ENCODE data around the gene SUCLG2. TPM values are rescaled to one million over a fixed set of nuclear protein-coding genes. Genes with fewer than 3 reads are reported as not detected.

SUCLG2 gene
- polyA plus RNA-seq (2013, experiment 1 of 2; ENCODE audit: insufficient read length) = 37.3 TPM
- 42.1 TPM for polyA plus RNA-seq (2013, experiment 2 of 2; ENCODE audit: insufficient read length)

- DNase-seq = peak; percentile 88
Measured at GRCh38 chr3:67654099-67654843, at the start of gene SUCLG2. SUCLG2 (minus strand) TSS chr3:67654612; CDS start chr3:67654586, 26 bp downstream.

- no peak for DNase-seq
Measured at GRCh38 chr3:67700596-67700995, 46.2 kb upstream of the SUCLG2 start.

- DNase-seq = no peak
Measured at GRCh38 chr3:67699882-67700281, 45.5 kb upstream of the SUCLG2 start.

GRCh38 chr3:67692621-67693020 lies 38.2 kb upstream of the SUCLG2 start:
- peak; percentile 3 for DNase-seq

GRCh38 chr3:67691926-67692325 lies 37.5 kb upstream of the SUCLG2 start:
- DNase-seq = no peak

- DNase-seq = no peak
Measured at GRCh38 chr3:67691207-67691606, 36.8 kb upstream of the SUCLG2 start.

GRCh38 chr3:67689806-67690205 lies 35.4 kb upstream of the SUCLG2 start:
- no peak for DNase-seq

- no peak for DNase-seq
Measured at GRCh38 chr3:67688231-67688630, 33.8 kb upstream of the SUCLG2 start.

- no peak for DNase-seq
Measured at GRCh38 chr3:67686069-67686468, 31.7 kb upstream of the SUCLG2 start.

GRCh38 chr3:67685499-67685898 lies 31.1 kb upstream of the SUCLG2 start:
- no peak for DNase-seq

GRCh38 chr3:67684211-67684610 lies 29.8 kb upstream of the SUCLG2 start:
- no peak for DNase-seq

GRCh38 chr3:67683522-67683921 lies 29.1 kb upstream of the SUCLG2 start:
- DNase-seq = no peak

GRCh38 chr3:67678665-67679064 lies 24.3 kb upstream of the SUCLG2 start:
- DNase-seq = no peak

- DNase-seq = no peak
Measured at GRCh38 chr3:67674055-67674454, 19.6 kb upstream of the SUCLG2 start.

- DNase-seq = no peak
Measured at GRCh38 chr3:67662733-67663132, 8.3 kb upstream of the SUCLG2 start.

GRCh38 chr3:67661089-67661488 lies 6.7 kb upstream of the SUCLG2 start:
- DNase-seq = no peak

GRCh38 chr3:67657192-67657591 lies 2.8 kb upstream of the SUCLG2 start:
- no peak for DNase-seq

- DNase-seq = no peak
Measured at GRCh38 chr3:67656614-67657013, 2.2 kb upstream of the SUCLG2 start.

- DNase-seq = no peak
Measured at GRCh38 chr3:67655364-67656121, 1.1 kb upstream of the SUCLG2 start.

GRCh38 chr3:67654844-67655177 lies 399 bp upstream of the SUCLG2 start:
- no peak for DNase-seq

- no peak for DNase-seq
Measured at GRCh38 chr3:67653425-67654098, 850 bp downstream of the SUCLG2 start.

- DNase-seq = no peak
Measured at GRCh38 chr3:67650084-67650483, 4.3 kb downstream of the SUCLG2 start.

- DNase-seq = no peak
Measured at GRCh38 chr3:67649681-67650080, 4.7 kb downstream of the SUCLG2 start.

All from fibroblast of skin of back (primary cell).